BJ (cell line): ENCODE results near the gene SSC5D. TPM values are rescaled to one million over a fixed set of nuclear protein-coding genes. Genes with fewer than 3 reads are reported as not detected.

ENCODE experiments used
- CTCF ChIA-PET: fragments of 350-600 bp; formaldehyde crosslinking; extraction: SDS; loops from one replicate; lab custom pipeline; 2021; ENCODE audit warnings: antibody characterized with exemption, inconsistent platforms; lab: Yijun Ruan, JAX
- POLR2A ChIA-PET: fragments of 300-600 bp; sonication (Branson Sonifier 250); formaldehyde crosslinking; extraction: SDS; loops from one replicate; lab custom pipeline; 2021; ENCODE audit warnings: antibody characterized with exemption; lab: Charles Lee
- DNase-seq: peaks from one replicate; pipeline ENCODE4 v3.0.0-alpha.2; 2011; ENCODE audit warnings: low read depth
- H3K27me3 ChIP-seq: 2 replicates; pipeline ENCODE4 v1.6.0; 2011; ENCODE audit warnings: low read length; ENCODE audit not compliant: control insufficient read depth, insufficient read depth
- H3K36me3 ChIP-seq: 2 replicates; pipeline ENCODE4 v1.5.1; 2011; ENCODE audit warnings: low read length; ENCODE audit not compliant: control insufficient read depth, insufficient read depth
- H3K4me3 ChIP-seq: 2 replicates; pipeline ENCODE4 v1.5.1; 2011; ENCODE audit warnings: low read depth, mild to moderate bottlenecking, control low read depth, low read length
- polyA plus RNA-seq: library from polyadenylated mRNA; depleted of rRNA; stranded (reverse); fragments of >200 nt; gene quantifications from 2 replicates; pipeline ENCODE4 v1.2.3, GENCODE V29; 2011
- TF ChIP-seq, protein P1 (sequence below): IDR thresholded peaks from 2 replicates; pipeline ENCODE4 v1.5.1; 2011; ENCODE audit warnings: low read depth, mild to moderate bottlenecking, control low read depth, inconsistent platforms, low read length, moderate library complexity; ENCODE audit not compliant: insufficient read depth

SSC5D gene
- polyA plus RNA-seq, 1 experiment, result 8.2 TPM

DNA sequence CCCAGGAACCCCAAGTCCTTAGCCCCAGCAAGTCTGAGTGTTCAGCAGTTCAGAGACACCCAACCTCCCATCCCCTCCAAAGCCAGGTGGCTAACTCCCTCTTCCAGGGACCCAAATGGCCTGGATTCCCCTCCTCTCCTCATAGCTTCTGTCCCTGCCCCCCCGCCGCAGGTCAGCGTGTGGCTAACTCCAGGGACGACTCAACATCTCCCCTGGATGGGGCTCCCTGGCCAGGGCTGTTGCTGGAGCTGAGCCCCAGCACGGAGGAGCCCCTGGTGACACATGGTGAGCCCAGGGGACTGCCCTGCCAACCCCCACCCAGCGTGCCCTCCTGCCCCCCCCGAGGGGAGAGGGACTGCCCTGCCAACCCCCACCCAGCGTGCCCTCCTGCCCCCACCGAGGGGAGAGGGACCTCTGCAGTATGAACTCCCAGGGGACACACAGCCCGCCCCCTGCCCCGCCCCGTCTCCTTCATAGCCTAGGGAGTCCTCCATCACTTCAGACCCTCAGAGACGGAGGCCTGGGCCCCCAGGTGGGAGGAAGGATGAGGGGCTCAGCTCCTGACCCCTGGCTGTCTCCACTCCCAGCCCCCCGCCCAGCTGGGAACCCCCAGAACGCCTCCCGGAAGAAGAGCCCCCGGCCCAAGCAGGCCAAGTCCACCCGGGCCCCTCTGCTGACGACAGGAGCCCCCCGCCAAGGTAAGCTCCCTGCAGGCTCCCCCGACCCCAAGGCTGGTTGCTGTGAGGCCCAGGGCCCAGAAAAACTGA, 1.7 kb downstream of the SSC5D start:
- Histone ChIP-seq H3K27me3 (no peaks in the 10 kb centered on the region), H3K36me3 (no peaks in the 10 kb centered on the region; the same call in 1 of the 2 replicates), H3K4me3 (no peak overlapping the region)
- ChIA-PET CTCF (interaction anchor here (0.7 to 10.9 kb wide), 6 partner anchors 14 to 164 kb away, joined by 3 to 106 read pairs (median 7); partner anchors contain the start of gene ZNF865), POLR2A (no interaction called here)
- TF ChIP-seq, protein P1, sequence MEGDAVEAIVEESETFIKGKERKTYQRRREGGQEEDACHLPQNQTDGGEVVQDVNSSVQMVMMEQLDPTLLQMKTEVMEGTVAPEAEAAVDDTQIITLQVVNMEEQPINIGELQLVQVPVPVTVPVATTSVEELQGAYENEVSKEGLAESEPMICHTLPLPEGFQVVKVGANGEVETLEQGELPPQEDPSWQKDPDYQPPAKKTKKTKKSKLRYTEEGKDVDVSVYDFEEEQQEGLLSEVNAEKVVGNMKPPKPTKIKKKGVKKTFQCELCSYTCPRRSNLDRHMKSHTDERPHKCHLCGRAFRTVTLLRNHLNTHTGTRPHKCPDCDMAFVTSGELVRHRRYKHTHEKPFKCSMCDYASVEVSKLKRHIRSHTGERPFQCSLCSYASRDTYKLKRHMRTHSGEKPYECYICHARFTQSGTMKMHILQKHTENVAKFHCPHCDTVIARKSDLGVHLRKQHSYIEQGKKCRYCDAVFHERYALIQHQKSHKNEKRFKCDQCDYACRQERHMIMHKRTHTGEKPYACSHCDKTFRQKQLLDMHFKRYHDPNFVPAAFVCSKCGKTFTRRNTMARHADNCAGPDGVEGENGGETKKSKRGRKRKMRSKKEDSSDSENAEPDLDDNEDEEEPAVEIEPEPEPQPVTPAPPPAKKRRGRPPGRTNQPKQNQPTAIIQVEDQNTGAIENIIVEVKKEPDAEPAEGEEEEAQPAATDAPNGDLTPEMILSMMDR, result no peak
- DNase-seq, result no peak

DNA sequence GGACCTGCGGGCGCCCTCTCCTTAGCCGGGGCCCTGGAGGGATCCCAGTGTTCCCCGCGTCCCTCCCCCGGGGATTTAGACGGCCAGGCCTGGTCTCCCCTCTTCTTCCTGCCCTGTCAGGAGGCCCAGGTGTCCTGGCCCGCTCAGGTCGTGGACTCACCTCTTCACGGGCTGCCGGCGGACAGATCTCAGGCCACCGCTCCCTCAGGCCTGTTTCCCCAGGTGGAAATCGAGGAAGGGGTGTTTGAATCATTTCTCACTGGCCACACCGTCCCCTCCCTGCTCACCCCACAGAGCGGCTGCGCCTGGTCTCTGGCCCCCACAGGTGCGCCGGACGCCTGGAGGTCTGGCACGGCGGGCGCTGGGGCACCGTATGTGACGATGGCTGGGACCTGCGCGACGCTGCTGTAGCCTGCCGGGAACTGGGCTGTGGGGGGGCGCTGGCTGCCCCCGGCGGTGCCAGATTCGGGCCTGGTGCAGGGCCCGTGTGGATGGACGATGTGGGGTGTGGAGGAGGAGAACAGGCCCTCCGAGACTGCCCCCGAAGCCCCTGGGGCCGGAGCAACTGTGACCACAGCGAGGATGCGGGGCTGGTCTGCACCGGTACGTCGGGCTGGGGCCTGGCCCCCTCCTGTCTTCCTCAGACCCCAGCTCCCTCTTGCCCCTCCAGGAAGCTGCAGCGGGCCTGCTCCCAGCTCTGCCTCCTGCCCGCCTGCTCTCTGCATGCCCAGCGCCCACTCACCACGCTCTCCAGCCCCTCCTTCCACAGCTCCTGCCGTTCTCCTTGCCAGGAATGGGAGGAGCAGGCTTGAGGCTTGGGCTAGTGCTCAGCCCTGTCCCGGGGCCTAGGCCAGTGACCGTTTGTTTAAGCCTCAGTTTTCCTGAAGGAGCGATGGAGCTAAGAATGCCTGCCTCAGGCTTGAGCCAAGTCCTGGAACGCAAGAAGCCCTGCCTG, 2.5 kb downstream of the SSC5D start:
- POLR2A ChIA-PET, result no interaction called here
- no peak for DNase-seq
- CTCF ChIA-PET, result interaction anchor here (1.2 to 10.9 kb wide), 6 partner anchors 13 to 142 kb away, joined by 3 to 106 read pairs (median 17); partner anchors contain the start of genes ZNF628 and ZNF865

DNA sequence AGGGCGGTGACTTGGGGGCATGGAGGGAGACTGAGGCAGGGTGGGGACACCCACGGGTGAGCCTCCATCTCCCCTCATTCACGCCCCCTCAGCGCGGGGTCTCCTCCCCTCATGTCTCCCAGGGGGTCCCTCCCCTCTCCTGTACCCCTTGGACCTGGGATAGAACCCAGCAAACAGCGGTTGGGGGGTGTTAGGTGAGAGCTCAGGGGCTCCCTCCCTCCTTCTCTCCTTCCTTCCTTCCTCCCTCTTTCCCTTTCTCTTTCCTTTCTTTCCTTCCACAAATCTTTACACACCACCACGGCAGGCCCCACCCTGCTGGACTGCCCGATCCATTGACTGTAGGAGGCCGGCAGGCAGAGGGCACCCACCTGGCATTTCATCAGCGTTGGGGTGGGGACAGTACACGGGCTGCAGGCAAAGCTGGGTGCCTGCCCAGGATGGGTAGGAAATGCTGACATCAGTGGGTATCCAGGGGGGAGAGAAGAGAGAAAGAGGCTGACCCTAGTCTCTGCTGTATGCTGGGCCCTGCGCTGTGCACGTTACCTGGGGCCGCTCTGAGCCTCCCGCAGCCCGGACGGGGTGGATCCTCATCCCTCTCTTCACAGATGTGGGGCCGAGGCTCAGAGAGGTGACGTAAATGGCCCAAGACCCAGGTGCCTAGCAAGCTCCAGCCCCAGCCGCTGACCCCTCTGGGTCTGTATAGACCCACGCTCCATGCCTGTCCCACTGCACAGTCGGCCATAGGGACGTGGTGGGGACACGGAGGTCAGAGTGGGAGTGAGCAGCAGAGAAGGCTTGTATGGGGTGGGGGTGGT, 3.5 kb downstream of the SSC5D start:
- ChIA-PET CTCF (interaction anchor here (1.2 to 10.9 kb wide), 5 partner anchors 12 to 141 kb away, joined by 3 to 106 read pairs (median 10); partner anchors contain the start of genes ZNF628 and ZNF865), POLR2A (no interaction called here)
- no peak for DNase-seq

More for the DNA sequence above, 2.5 kb downstream of the SSC5D start:
- Histone ChIP-seq H3K4me3 (no peak overlapping the region), H3K36me3 (peaks cover 2% of the 10 kb centered on the region), H3K27me3 (no peaks in the 10 kb centered on the region)
- TF ChIP-seq, protein P1, result no peak

DNA sequence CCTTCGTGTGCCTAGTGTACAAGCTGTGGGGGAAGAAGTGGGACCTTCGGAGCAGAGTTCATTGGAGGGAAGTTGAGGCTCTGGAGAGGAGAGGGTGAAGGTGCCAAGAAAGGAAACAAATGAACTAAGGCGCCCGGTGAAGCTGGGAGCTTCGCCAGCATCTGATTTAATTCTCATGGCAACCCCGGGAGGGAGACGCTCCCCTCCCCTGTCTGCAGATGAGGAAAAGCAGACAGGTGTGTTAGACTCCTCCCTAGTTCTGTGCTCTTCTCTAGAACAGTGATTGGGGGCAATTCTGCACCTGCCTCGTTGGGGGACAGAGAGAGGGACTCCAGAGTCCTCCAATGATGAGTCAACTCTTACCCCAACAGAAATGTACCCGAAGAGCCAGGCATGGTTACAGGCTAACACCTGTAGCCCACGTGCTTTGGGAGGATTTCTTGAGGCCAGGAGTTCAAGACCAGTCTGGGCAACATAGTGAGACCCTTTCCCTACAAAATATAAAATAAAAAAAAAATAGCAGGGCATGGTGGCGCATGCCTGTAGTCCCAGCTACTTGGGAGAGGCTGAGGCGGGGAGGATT, 4.2 kb downstream of the SSC5D start:
- H3K4me3 ChIP-seq, result no peak overlapping the region
- ChIA-PET CTCF (interaction anchor here (2.1 to 10.9 kb wide), 3 partner anchors 12 to 25 kb away, joined by 5 to 106 read pairs (median 45); partner anchors contain the start of gene ZNF628), POLR2A (interaction anchor here (0.7 kb wide), 1 partner anchor 11 kb away, joined by 11 read pairs; no protein-coding TSS in a partner anchor)
- TF ChIP-seq, protein P1, result no peak
- DNase-seq, result no peak
- H3K27me3 ChIP-seq, result no peaks in the 10 kb centered on the region
- H3K36me3 ChIP-seq, result peaks cover 2% of the 10 kb centered on the region

More for the DNA sequence above, 3.5 kb downstream of the SSC5D start:
- Histone ChIP-seq H3K36me3 (peaks cover 2% of the 10 kb centered on the region), H3K4me3 (no peak overlapping the region), H3K27me3 (no peaks in the 10 kb centered on the region)
- TF ChIP-seq, protein P1, result no peak
